Mononuclear cell (primary cell): ENCODE measurements around the gene ZNF334. TPM values are rescaled to one million over a fixed set of nuclear protein-coding genes. Genes with fewer than 3 reads are reported as not detected.

Experiments used
- H3K27me3 ChIP-seq: 2 replicates; pipeline ENCODE4 v1.6.0; 2011; ENCODE audit warnings: low read length, control low read depth; ENCODE audit not compliant: insufficient read depth
- H3K4me1 ChIP-seq: 2 replicates; pipeline ENCODE4 v1.5.1; 2011; ENCODE audit warnings: mild to moderate bottlenecking, low read length, control low read depth; ENCODE audit not compliant: insufficient read depth
- H3K4me3 ChIP-seq: 2 replicates; pipeline ENCODE4 v1.5.1; 2011; ENCODE audit warnings: mild to moderate bottlenecking, low read length, moderate library complexity
- H3K9me3 ChIP-seq: 2 replicates; pipeline ENCODE4 v1.5.1; 2011; ENCODE audit warnings: low read depth, mild to moderate bottlenecking, control low read depth, low read length
- total RNA-seq: library from RNA; depleted of rRNA; stranded (reverse); fragments of >200 nt; gene quantifications from one replicate; pipeline ENCODE4 v1.2.3, GENCODE V29; 2012

ZNF334 gene
- total RNA-seq, 1 donor: 0.10 TPM

DNA sequence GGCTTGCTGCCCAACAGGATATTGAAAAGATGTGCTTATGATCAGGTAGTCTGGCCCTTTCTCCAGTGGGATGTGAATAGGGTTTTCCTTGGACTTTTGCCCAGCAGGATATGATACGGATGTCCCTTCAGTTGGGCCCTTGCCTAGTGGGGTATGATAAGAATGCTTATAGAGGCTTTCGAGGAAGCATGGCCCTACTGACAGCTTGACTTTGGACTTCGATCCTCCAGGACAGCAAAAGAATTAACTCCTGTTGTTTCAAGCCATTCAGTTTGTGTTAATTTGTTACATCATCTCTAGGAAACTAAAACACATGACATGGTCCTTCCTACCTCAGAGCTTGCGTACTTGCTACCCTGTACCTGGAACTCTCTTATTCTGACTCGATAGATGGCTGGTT, 9.7 kb upstream of the ZNF334 start:
- Histone ChIP-seq H3K9me3 (no peaks in the 10 kb centered on the region), H3K27me3 (peaks cover 5% of the 10 kb centered on the region)

DNA sequence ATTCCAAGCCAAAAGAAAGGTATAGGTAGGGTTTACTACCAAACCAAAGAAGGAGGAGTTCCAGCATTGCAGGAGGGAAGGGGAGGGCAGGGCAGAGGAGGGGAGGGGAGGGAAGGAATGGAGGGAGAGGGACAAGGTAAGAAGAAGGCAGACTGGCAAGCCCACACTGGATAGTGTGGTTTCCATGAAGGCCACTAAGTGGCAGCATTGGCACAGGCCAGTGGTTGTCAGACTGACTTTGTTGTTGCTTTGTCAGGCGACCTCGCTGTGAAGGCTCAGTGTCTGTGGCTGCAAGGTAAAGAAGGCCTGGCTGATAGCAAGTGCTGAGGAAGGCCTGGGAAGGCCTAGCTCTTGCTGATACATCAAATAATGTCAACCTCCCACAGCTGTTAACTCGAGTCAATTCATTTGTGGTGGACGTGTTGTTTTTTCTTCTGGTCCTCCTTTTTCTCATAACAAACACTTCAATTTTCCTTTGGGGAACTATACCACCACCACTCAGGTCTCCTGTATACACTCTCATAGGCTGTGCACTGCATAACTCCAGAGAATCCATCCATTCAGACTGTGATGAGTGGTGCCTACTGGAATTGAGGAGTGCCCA, 7.7 kb upstream of the ZNF334 start:
- no peaks in the 10 kb centered on the region for H3K4me1 ChIP-seq
- no peaks in the 10 kb centered on the region for H3K9me3 ChIP-seq
- no peak overlapping the region for H3K4me3 ChIP-seq
- peaks cover 5% of the 10 kb centered on the region for H3K27me3 ChIP-seq

More for the DNA sequence above, 9.7 kb upstream of the ZNF334 start:
- H3K4me1 ChIP-seq: no peaks in the 10 kb centered on the region
- no peak overlapping the region for H3K4me3 ChIP-seq

DNA sequence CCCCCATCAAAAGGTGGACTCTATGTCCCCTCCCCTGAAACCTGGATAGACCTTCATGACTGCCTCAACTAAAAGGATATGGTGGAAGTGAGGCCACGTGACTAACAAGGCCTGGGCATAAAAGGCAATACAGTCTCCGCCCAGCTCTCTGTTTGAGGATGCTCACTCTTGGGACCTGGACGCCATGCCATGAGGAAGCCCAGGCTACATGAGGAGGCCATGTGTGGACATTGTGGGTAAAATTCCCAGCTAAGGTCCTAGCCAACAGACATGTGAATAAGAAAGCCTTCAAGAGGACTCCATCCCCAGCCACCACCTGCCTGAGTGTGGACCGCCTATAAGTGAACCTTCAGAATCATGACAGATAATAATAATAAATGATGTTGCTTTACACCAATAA, 7.2 kb upstream of the ZNF334 start:
- Histone ChIP-seq H3K9me3 (no peaks in the 10 kb centered on the region), H3K4me3 (no peak overlapping the region), H3K27me3 (peaks cover 5% of the 10 kb centered on the region), H3K4me1 (no peaks in the 10 kb centered on the region)

DNA sequence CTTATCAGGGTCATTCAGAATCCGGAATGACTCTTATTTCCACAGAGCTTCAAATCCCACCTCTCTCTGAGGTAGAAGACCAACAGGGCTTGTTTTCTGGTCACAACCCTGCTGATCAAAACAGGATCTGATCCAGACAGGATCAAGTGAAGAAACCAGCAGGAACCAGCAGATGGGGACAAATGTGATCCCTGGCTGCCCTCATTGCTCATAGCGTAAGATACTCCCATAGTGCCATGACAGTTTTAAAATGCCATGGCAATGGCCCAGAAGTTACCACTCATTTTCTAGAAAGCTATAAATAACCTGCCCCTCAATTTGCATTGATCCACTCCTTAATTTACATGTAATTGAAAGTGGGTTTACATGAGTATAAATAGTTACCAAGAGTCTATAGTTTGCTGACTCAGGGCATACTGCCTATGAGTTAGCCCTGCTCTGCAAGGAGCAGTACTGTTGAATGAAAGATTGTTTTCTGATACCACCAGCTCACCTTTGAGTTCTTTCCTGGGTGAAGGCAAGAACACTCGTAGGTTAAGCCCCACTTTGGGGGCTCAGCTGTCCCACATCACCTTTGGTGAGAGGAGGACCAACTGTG, 6.2 kb upstream of the ZNF334 start:
- Histone ChIP-seq H3K4me1 (no peaks in the 10 kb centered on the region), H3K4me3 (no peak overlapping the region), H3K9me3 (no peaks in the 10 kb centered on the region), H3K27me3 (peaks cover 8% of the 10 kb centered on the region)

DNA sequence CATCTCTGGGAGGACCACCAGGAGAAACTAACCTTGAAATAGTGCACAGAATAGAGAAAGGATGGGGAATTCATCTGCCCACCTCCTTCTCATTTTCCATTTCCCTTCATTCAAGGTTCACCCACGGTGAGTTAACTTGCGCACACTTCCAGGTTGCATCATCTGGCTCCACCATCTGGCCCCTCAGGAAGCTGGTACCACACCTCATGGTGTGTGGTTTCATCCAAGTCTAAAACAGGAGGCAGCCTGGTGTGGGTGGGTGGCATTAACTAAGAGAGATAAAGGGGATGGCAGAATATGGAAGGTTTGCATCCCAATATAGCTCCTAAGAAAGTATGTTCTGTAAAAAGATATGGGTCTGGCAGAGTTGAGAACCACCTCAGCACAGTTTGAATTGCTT, 3.8 kb downstream of the ZNF334 start:
- Histone ChIP-seq H3K4me3 (no peak overlapping the region), H3K4me1 (peaks cover 11% of the 10 kb centered on the region), H3K9me3 (no peaks in the 10 kb centered on the region), H3K27me3 (peaks cover under 1% of the 10 kb centered on the region)

DNA sequence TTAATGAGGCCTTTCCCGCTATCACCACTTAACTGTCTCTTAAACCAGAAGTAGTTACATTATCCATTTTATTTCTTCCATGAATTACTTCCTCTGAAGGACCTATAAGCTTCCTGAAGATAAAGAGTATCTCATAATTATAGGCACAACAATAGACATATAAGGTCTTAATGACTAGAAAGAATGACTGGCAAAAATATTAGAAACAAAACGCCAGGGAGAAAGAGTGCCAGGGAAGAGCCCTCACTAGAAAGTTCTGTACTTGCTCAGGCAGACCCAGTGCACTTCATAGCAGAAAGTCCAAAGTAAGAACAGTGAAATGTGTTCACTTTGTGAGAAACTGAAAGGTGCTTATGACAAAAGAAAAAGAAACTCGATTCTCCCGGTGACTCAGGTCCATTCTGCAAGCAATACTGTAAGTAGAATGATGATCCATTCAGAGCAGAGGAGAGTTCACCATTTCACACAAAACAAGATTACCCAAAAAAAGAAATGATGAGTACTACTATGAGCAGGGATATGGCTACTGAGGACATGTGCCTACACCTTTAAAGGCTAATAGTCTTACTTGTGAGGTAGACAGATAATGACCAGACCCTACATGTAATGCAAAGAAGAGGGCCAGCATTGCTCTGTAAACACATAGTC, 5.5 kb downstream of the ZNF334 start:
- Histone ChIP-seq H3K27me3 (no peaks in the 10 kb centered on the region), H3K4me3 (no peak overlapping the region), H3K4me1 (peaks cover 2% of the 10 kb centered on the region), H3K9me3 (peaks cover 13% of the 10 kb centered on the region)

DNA sequence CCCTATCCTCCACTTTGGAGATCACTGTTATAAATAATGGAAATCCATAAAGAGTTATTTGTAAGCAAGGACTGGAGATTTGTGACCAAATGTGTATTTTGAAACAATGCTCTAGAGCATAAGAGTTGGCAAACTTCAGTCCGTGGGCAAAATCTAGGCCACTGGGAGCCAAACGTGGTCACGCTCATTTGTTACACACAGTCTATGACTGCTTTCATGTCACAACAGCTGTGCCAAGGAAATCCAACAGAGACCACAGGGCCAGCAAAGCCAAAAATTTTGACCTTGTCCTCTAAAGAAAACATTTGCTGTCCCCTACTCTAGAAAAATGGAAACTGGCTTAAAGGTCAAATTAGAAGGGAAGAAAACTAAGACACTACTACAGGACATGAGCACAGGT, 7.9 kb downstream of the ZNF334 start:
- no peak overlapping the region for H3K4me3 ChIP-seq
- H3K4me1 ChIP-seq: no peaks in the 10 kb centered on the region
- no peaks in the 10 kb centered on the region for H3K27me3 ChIP-seq
- peaks cover 37% of the 10 kb centered on the region for H3K9me3 ChIP-seq

DNA sequence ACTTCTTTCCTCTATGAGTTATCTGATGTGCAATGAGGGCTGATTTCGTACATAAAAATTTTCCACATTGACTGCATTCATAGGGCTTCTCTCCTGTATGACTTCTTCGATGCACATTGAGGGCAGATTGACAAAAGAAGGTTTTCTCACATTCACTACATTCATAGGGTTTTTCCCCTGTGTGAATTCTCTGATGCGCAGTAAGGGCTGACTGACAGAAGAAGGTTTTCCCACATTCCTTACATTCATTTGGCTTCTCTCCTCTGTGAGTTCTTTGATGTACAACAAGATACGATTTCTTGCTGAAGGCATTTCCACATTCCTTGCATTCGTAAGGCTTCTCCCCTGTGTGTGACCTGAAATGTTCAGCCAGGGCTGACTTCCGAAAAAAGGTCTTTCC, 11.4 kb downstream of the ZNF334 start:
- no peaks in the 10 kb centered on the region for H3K4me1 ChIP-seq
- H3K9me3 ChIP-seq: peaks cover 46% of the 10 kb centered on the region
- H3K4me3 ChIP-seq: no peak overlapping the region
- no peaks in the 10 kb centered on the region for H3K27me3 ChIP-seq

DNA sequence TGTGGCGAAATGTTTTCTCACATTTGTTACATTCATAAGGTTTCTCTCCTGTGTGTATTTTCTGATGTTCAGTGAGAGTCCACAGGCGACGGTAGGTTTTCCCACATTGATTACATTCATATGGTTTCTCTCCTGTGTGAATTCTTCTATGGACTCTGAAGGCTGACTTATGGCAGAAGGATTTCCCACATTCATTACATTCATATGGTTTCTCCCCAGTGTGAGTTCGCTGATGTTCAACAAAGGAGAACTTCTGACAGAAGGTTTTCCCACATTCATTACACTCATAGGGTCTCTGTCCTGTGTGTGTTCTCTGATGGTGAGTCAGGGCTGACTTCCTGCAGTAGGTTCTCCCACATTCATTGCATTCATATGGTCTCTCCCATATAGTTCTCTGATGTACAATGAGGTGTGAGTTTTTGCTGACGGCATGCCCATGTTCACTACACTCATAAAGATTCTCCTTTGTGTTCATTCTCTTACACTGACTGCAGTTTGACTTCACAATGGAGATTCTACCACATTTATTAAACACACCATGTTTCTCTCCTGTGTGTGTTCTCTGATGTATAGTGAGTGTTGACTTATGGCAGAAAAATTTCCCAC, 11.9 kb downstream of the ZNF334 start:
- no peaks in the 10 kb centered on the region for H3K4me1 ChIP-seq
- no peak overlapping the region for H3K4me3 ChIP-seq
- peaks cover 46% of the 10 kb centered on the region for H3K9me3 ChIP-seq
- no peaks in the 10 kb centered on the region for H3K27me3 ChIP-seq

DNA sequence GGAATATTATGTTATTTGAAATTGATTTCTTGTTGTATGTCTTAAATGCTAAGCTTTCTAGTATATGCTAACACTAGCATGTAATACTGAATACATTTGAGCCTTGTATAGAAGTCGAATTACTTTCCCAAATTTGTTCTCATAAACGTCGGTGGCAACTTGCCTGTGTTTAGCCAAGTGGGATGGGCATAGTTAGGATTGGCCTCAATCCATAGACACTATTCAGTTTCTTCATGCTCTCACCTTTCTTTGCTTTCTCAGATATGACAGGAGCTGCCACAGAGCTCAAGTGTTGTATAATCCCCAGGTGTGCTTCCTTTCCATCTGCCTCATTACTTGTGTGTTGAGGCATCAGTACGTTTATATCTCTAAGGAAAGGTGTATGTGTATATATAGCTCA, 19.3 kb downstream of the ZNF334 start:
- H3K4me3 ChIP-seq: no peak overlapping the region
- H3K4me1 ChIP-seq: no peaks in the 10 kb centered on the region

DNA sequence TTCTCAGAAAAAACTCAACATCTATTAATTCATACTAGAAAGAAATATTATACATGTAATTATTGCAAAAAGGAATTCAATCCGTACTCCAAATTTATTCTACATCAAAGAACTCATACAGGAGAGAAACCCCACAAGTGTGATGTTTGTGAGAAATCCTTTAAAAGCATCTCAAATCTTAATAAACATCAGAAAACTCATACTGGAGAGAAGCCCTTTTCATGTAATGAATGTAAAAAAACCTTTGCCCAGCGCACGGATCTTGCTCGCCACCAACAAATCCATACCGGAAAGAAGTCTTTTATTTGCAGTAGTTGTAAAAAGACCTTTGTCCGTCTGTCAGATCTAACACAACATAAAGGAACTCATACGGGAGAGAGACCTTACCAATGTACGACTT, 22.0 kb downstream of the ZNF334 start:
- H3K4me1 ChIP-seq: no peaks in the 10 kb centered on the region
- H3K9me3 ChIP-seq: no peaks in the 10 kb centered on the region
- peaks cover 7% of the 10 kb centered on the region for H3K27me3 ChIP-seq
- H3K4me3 ChIP-seq: no peak overlapping the region

More for the DNA sequence above, 19.3 kb downstream of the ZNF334 start:
- Histone ChIP-seq H3K27me3 (no peaks in the 10 kb centered on the region), H3K9me3 (no peaks in the 10 kb centered on the region)

DNA sequence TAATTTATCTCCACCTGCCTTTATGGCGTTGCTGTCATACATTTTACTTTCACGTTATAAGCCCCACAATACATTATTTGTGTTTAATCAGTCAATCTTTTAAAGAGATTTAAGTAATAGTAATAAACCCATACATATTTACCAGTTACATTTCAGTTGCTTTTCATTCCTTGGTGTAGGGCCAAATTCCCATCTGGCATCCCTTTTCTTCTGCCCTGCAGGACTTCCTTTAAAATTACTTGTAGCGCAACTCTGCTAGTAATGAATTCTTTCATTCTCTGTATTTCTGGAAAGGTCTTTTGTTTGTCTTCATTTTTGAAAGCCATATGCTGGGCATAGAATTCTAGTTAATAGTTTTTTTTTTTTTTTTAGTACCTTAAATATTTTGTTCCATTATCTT, 24.9 kb downstream of the ZNF334 start:
- no peak overlapping the region for H3K4me3 ChIP-seq
- no peaks in the 10 kb centered on the region for H3K9me3 ChIP-seq
- H3K4me1 ChIP-seq: no peaks in the 10 kb centered on the region
- peaks cover 15% of the 10 kb centered on the region for H3K27me3 ChIP-seq

DNA sequence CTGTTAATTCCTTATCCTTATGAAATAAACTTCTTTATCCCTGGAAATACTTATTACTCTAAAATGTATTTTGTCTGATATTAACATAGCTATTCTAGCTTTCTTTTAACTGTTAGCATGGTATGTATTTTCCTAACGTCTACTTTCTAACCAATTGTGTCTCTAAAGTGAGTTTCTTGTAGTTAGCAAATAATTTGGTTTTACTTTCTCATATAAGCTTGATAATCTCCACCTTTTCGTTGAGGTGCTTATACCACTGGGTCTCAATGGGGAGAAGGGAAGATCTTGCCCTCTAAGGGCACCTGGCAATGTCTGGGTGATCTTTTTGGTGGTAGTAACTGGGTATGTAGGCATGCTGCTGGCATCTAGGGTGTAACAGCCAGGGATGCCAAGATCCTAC, 25.7 kb downstream of the ZNF334 start:
- no peak overlapping the region for H3K4me3 ChIP-seq

DNA sequence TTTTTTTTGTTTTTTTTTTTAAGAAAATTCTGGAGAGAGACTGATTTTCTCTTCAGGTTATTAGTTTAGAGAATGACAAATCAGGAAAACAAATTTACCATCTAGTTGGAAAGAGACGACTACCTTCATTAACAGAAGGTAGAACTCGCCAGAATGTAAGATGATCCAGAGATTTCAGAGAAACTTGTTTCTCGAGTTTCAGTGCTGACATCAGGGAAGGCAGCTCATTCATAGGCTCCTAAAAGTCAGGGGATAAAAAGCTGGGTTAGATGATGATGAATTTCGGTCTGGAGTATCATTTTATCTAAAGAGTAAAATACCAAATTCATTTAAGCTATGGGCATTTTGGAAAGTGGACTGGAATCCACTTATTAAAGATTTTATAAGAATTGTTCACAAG, 27.9 kb downstream of the ZNF334 start:
- Histone ChIP-seq H3K4me3 (no peak overlapping the region), H3K4me1 (no peaks in the 10 kb centered on the region), H3K27me3 (peaks cover 15% of the 10 kb centered on the region), H3K9me3 (no peaks in the 10 kb centered on the region)

More for the DNA sequence above, 25.7 kb downstream of the ZNF334 start:
- H3K27me3 ChIP-seq: peaks cover 15% of the 10 kb centered on the region
- no peaks in the 10 kb centered on the region for H3K9me3 ChIP-seq
- no peaks in the 10 kb centered on the region for H3K4me1 ChIP-seq

DNA sequence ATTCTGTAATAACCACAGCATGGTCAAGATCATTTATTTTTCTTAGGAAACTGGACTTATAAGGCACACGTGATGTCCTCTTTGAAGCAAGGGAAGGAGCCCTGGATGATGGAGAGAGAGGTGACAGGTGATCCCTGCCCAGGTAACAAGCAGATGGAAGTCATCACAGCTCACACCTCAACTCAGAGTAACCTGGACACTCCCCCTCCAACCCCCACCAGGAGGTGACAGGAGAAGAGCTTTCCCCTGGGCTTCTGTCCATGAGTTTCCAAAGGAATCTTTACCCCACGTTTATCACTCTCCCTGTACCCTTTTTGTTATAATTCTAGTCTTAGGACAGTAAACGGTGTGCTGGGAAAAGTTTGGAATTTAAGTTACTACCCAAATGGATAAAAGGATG, 28.4 kb downstream of the ZNF334 start:
- Histone ChIP-seq H3K4me3 (no peak overlapping the region), H3K9me3 (no peaks in the 10 kb centered on the region), H3K27me3 (peaks cover 15% of the 10 kb centered on the region), H3K4me1 (no peaks in the 10 kb centered on the region)
